RCC 7860 (cell line): Measurements from ENCODE around the gene MUCL1.

ENCODE experiments used
- DNase-seq: peaks from one replicate; pipeline ENCODE4 v3.0.0-alpha.2; 2015; ENCODE audit warnings: low spot score
- FAIRE-seq: peaks from 2 replicates; lab custom pipeline; 2012; peaks lifted over from hg19 to GRCh38; lab: Jason Lieb, UNC

MUCL1 gene

DNA sequence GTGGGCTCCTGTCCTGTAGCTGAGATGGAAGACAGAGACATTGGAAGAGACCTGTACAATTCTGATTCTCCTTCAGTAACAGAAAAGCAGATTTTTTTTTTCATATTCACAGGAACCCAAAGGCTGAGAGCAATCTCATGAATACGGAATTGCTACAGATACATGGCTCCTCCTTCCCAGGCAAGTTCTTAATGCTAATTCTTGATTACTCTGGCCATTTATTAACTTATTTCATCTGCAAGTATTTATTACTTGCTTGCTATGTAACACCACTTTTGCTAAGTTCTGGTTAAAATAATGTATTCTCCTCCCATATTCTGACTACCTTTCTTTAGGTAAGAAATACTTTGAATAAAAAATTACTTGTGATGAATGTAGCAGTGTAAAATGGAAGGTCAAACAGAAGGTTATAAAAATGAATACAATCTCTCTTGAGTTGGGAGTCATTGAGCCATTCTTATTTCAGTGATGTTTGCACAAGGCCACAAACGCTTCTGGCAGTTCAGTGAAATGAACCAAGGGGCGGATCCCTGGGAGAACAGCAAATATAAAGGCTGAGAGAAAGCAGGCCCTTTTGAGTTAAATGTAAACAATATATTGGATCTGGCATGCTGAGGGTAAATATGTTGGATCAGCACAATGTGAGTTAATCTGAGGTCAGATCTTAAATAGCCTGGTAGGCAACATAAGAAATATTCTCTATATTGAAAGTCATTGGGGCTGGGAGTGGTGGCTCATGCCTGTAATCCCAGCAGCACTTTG is 37.6 kb downstream of the MUCL1 start:
- no peak for FAIRE-seq
- no peak for DNase-seq
